ENCODE results near the gene GSPT1. TPM values are rescaled to one million over a fixed set of nuclear protein-coding genes. Genes with fewer than 3 reads are reported as not detected.
"Not testable (repeated sequence)": the region's sequence is repeated elsewhere in the genome, so short reads cannot be mapped to it uniquely, and the experiment has no call there.

Gene GSPT1
- polyA plus RNA-seq, 12 donors = 77.7 to 110 (median 91.9) TPM

DNA sequence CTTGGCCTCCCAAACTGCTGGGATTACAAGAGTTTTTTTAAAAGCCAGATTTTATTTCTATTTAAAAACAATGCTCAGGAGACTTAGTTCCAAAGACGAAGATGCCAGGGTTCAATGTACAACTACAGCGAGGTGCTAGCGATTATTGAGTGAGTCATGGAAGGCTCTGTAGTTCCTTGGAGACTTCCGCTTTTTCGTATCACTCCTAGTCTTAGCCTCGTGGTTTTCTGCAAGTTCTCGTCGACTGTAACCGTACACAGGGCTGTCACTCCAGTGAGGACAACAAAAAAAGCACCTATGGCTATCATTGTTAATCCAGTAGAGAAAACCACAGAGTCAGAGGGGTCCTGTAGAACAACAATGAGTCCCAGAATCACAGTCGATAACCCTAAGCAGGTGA lies 96.0 kb downstream of the GSPT1 start:
- no peak for DNase-seq

DNA sequence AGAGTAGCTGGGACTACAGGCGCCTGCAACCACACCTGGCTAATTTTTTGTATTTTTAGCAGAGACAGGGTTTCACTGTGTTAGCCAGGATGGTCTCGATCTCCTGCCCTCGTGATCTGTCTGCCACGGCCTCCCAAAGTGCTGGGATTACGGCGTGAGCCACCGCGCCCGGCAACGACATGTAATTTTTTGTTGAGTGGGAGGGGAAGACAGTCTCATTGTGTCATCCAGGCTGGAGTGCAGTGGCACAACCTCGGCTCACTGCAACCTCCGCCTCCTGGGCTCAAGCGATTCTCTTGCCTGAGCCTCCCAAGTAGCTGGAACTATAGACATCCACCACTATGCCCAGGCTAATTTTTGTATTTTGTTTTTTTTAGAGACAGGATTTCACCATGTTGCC lies 96.8 kb downstream of the GSPT1 start:
- not testable (repeated sequence) for DNase-seq

Other genes starting within 250 kb of the GSPT1 start
- gene SNN, start 247.5 kb downstream of the GSPT1 start, polyA plus RNA-seq (ENCODE audit: insufficient read length in 12 of 12) = 10 to 100 TPM in 11 of 12 donors, not detected in 1; 19.3 to 33.2 (median 23.8) TPM
- gene TXNDC11, start 173.1 kb downstream of the GSPT1 start, polyA plus RNA-seq (ENCODE audit: insufficient read length in 12 of 12) = 10 to 100 TPM in 11 of 12 donors, not detected in 1; 12.4 to 28.6 (median 21.7) TPM
- gene ZC3H7A, start 118.7 kb downstream of the GSPT1 start, polyA plus RNA-seq (ENCODE audit: insufficient read length in 12 of 12) = 10 to 100 TPM in 11 of 12 donors, not detected in 1; 38.5 to 91.9 (median 50.7) TPM
- gene RSL1D1, start 64.4 kb downstream of the GSPT1 start, polyA plus RNA-seq (ENCODE audit: insufficient read length in 12 of 12) = 100 to 1,000 TPM in 11 of 12 donors, not detected in 1; 197 to 394 (median 337) TPM
- gene NPIPB2, start 26.1 kb upstream of the GSPT1 start, polyA plus RNA-seq (ENCODE audit: insufficient read length in 12 of 12) = 1 to 10 TPM in 9 of 12 donors, under 1 TPM in 1, not detected in 2; 0.82 to 6.8 (median 2.9) TPM
- under 1 TPM in 2 of 12 donors, not detected in 10; 0.27 to 0.32 TPM for gene TNFRSF17, start 49.3 kb upstream of the GSPT1 start, polyA plus RNA-seq (ENCODE audit: insufficient read length in 12 of 12)
- 10 to 100 TPM in 2 of 12 donors, 1 to 10 TPM in 9, not detected in 1; 7.0 to 17.5 (median 8.5) TPM for gene SNX29, start 60.8 kb upstream of the GSPT1 start, polyA plus RNA-seq (ENCODE audit: insufficient read length in 12 of 12)

Data from muscle of arm (tissue), 12 donors.